ENCODE results near the gene HSPB7. TPM values are rescaled to one million over a fixed set of nuclear protein-coding genes. Genes with fewer than 3 reads are reported as not detected.

The HSPB7 gene
- total and polyA plus RNA-seq, 2 of the 8 experiments (the other 6 are each of a cell fraction or from before 2014, with no cell fraction given): not detected

- Histone ChIP-seq H4K91ac (replicated peaks; ENCODE audit: insufficient read length, low read length) (no peak overlapping the region), H4K20me1 (replicated peaks in 1 of 2; ENCODE audit: control insufficient read depth in 1 of 2, insufficient read depth in 2 of 2, low read length in 2 of 2) (no peaks in the 10 kb centered on the region), H3K9me3 (ENCODE audit: insufficient read depth in 2 of 2, low read depth in 1 of 2, low read length in 1 of 2) (no peaks in the 10 kb centered on the region), H3K14ac (ENCODE audit: insufficient read length) (no peak overlapping the region), H3K4ac (replicated peaks; ENCODE audit: insufficient read length, low read depth, low read length) (no peak overlapping the region), H2BK5ac (ENCODE audit: low read depth, low read length) (peak overlapping the region; percentile 37; the same call in 1 of the 2 replicates), H3K4me1 (replicated peaks in 1 of 4; ENCODE audit: control insufficient read depth in 3 of 4, insufficient read depth in 4 of 4, low read length in 3 of 4) (peaks cover 5 to 19% (median 13%) of the 10 kb centered on the region in 4 experiments), H2AK5ac (ENCODE audit: low read depth, low read length) (peak overlapping the region; percentile 39; the same call in 1 of the 2 replicates), H3K27ac (ENCODE audit: low read depth, low read length) (no peak overlapping the region), H3K79me1 (ENCODE audit: low read depth, low read length) (no peaks in the 10 kb centered on the region), H3K23ac (ENCODE audit: insufficient read length) (no peak overlapping the region), H3K27me3 (replicated peaks in 1 of 4; ENCODE audit: control insufficient read depth in 3 of 4, extremely low read depth in 1 of 4, insufficient read depth in 3 of 4, low read length in 3 of 4) (no peaks in the 10 kb centered on the region; a peak in 1 of 7 replicates), H3K79me2 (ENCODE audit: control insufficient read depth in 1 of 2, insufficient read depth in 2 of 2, low read length in 2 of 2) (no peaks in the 10 kb centered on the region), H2BK12ac (ENCODE audit: low read depth, low read length) (peak overlapping the region; percentile 94), H3K36me3 (ENCODE audit: control insufficient read depth in 2 of 4, insufficient read depth in 4 of 4, low read length in 3 of 4) (no peaks in the 10 kb centered on the region), H2BK20ac (ENCODE audit: low read length) (peak overlapping the region; percentile 66; the same call in 1 of the 2 replicates), H4K5ac (ENCODE audit: insufficient read length, low read depth, low read length) (no peak overlapping the region), H3K4me3 (ENCODE audit: extremely low read depth in 1 of 4, insufficient read depth in 2 of 4, low read depth in 3 of 4, low read length in 4 of 4) (no peak overlapping the region), H3K23me2 (ENCODE audit: low read depth, low read length) (no peaks in the 10 kb centered on the region; the same call in 1 of the 2 replicates), H3K4me2 (ENCODE audit: insufficient read depth in 1 of 2, low read depth in 2 of 2, low read length in 2 of 2) (no peak overlapping the region), H2BK15ac (ENCODE audit: low read length) (peak overlapping the region; percentile 84; the same call in 1 of the 2 replicates), H4K8ac (ENCODE audit: extremely low read depth, insufficient read depth, low read length) (no peak overlapping the region), H3K18ac (ENCODE audit: extremely low read depth, low read length) (no peak overlapping the region), H2BK120ac (replicated peaks; ENCODE audit: low read depth, low read length) (no peak overlapping the region), H2AFZ (ENCODE audit: low read length) (no peak overlapping the region), H3K9ac (replicated peaks in 1 of 4; ENCODE audit: extremely low read depth in 1 of 4, low read depth in 3 of 4, low read length in 3 of 4) (no peak overlapping the region), H3K56ac (replicated peaks; ENCODE audit: insufficient read length, low read depth, low read length) (no peak overlapping the region)
- POLR2A ChIA-PET (ENCODE audit: partially characterized antibody): no interaction called here
- CTCF ChIA-PET (ENCODE audit: partially characterized antibody): interaction anchor here (0.6 to 8.9 kb wide), 35 partner anchors 8 to 218 kb away, joined by 3 to 74 read pairs (median 5); partner anchors contain the start of genes CLCNKA, CLCNKB, FAM131C and HSPB7
- 93% methylated on average over 11 of the region's 11 CpGs; no CpG with 5 or more reads in 1 of the 2 experiments for WGBS, 2 experiments (ENCODE audit: extremely low coverage in 1 of 2, insufficient coverage in 1 of 2, insufficient read length in 1 of 2, insufficient replicate concordance in 2 of 2, low coverage in 1 of 2, low lambda C conversion rate in 2 of 2, missing lambda C conversion rate in 1 of 2)
- DNase-seq (ENCODE audit: low read depth in 1 of 2, low spot score in 2 of 2): no peak
- FAIRE-seq: no peak
- TF ChIP-seq YY1 (IDR thresholded peaks at IDR 0.05; ENCODE audit: low read depth, low read length) (no peak), ATF3 (IDR thresholded peaks at IDR 0.05; ENCODE audit: insufficient read depth, low read depth, low read length) (no peak), KDM5A (IDR thresholded peaks at IDR 0.05; ENCODE audit: low read length) (no peak), HDAC6 (IDR thresholded peaks at IDR 0.05; ENCODE audit: low read depth, low read length) (no peak), BCL11A (IDR thresholded peaks at IDR 0.05; ENCODE audit: low read depth in 2 of 2, low read length in 2 of 2) (no peak), RBBP5 (IDR thresholded peaks at IDR 0.05; ENCODE audit: borderline replicate concordance, low read depth, low read length) (no peak), TAF7 (optimal IDR thresholded peaks at IDR 0.05; ENCODE audit: borderline replicate concordance, low read depth, low read length) (no peak), SRF (IDR thresholded peaks at IDR 0.05; ENCODE audit: low read depth, low read length) (no peak), CREB1 (IDR thresholded peaks at IDR 0.05) (no peak), SP2 (IDR thresholded peaks at IDR 0.05; ENCODE audit: low read length) (no peak), ATF2 (IDR thresholded peaks at IDR 0.05; ENCODE audit: low read length) (no peak), RFX5 (IDR thresholded peaks at IDR 0.05; ENCODE audit: borderline replicate concordance, low read depth, low read length) (no peak)
These were observed 8.2 kb downstream of the HSPB7 start for GRCh38 chr1:16009678-16010077.
